ENCODE measurements around the gene WWOX.

WWOX gene

DNA sequence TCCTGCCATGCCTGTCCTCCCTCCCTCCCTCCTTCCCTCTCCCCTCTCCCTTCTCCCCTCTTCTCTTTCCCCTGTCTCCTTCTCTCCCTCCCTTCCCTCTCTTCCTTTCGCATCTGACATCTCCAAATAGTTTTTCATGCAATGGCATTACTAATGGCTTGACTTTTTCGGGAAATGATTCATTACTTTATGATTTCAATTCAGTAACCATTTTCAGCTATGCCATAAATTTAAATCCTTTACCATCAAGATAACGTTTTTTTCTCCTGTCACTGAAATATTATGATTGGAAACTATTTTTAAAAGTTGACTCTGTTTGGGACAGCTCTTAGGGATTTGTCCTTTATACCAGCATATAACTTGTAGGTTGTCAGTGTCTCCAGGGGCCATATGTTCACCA, 201.0 kb downstream of the WWOX start:
- TF ChIP-seq CTCF (IDR thresholded peaks at IDR 0.05; ENCODE audit: insufficient read depth, low read depth, low read length, missing control alignments) = no peak
- no peak for DNase-seq (ENCODE audit: low read depth)
- H3K4me3 ChIP-seq (ENCODE audit: low read length) = no peak overlapping the region

GRCh38 chr16:78303946-78304345, 204.5 kb downstream of the WWOX start:
- H3K4me3 ChIP-seq (ENCODE audit: low read length) = no peak overlapping the region
- no peak for DNase-seq (ENCODE audit: low read depth)
- no peak for TF ChIP-seq CTCF (IDR thresholded peaks at IDR 0.05; ENCODE audit: insufficient read depth, low read depth, low read length, missing control alignments)

- TF ChIP-seq CTCF (IDR thresholded peaks at IDR 0.05; ENCODE audit: insufficient read depth, low read depth, low read length, missing control alignments) = no peak
- no peak overlapping the region for H3K4me3 ChIP-seq (ENCODE audit: low read length)
- no peak for DNase-seq (ENCODE audit: low read depth)
Observed at GRCh38 chr16:78306361-78306760, 206.9 kb downstream of the WWOX start.

DNA sequence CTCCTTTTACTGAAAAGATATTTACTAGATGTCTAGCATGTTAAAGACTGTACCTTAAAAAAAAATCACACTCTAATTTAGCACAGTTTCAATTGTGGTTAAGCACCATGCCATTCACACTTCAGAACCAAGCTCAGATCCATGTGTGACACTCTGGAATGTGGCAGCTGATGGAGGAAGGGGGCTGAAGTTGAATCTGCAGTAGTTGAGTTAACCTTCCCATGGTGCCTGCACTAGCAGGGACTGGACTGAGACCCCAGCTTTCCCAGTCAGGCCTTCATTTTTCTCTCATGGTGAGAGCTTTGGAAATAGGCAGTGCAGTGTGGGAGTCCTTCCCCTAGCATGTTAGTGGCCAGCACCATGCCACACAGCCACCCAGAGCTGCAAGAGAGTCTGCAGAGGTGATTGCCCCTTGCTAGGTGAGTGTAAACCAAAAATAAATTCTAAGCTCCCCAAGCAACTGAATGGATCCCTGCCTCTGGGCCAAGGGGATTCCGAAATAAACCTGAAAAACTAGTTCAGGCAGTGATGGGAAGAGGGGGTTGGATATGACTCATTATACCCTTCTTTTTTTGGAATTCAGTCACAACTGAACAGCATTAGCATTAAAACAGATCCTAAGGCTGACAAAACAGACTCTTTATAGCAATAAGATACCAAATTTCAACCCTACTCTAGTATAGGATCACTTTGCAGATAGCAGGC, 208.5 kb downstream of the WWOX start:
- no peak overlapping the region for H3K4me3 ChIP-seq (ENCODE audit: low read length)
- DNase-seq (ENCODE audit: low read depth) = no peak
- TF ChIP-seq CTCF (IDR thresholded peaks at IDR 0.05; ENCODE audit: insufficient read depth, low read depth, low read length, missing control alignments) = no peak

DNA sequence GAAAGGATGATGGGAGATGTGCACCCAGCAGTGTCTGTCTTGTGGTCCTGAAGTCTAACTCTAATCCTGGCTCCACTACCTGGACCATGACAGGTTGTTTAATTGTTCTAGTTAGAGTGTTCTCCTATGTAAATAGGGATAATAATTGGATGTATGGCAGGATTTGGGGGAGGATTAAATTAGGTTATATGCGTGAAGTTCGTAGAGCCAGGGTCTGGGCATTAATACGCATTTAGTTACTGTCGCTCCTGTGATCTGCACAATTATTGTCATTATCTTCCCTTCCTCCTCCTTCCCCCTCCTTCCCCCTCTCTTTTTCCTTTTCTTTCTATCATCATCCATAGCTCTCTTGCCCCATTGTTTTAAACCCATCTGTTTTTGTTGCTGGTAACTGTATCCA, 210.3 kb downstream of the WWOX start:
- no peak overlapping the region for H3K4me3 ChIP-seq (ENCODE audit: low read length)
- no peak for TF ChIP-seq CTCF (IDR thresholded peaks at IDR 0.05; ENCODE audit: insufficient read depth, low read depth, low read length, missing control alignments)
- no peak for DNase-seq (ENCODE audit: low read depth)

DNA sequence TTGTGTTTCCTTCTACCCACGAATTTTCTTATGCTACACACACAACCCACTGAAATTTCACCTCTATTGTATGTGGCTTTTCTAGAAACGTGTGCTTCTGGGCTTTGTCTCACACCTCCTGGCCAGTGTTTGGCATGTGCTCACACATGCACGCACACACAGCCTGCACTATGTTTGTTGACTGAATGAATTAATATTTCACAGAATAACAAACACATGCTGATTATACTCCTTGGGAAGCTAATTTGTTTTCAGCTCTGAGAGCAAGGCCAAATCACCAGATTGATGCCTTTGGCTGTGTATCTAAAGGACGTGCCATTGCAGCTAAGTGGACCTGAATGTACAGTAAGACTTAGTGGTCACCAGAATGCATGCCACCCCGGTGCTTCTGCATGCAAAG, 210.7 kb downstream of the WWOX start:
- no peak for DNase-seq (ENCODE audit: low read depth)
- no peak for TF ChIP-seq CTCF (IDR thresholded peaks at IDR 0.05; ENCODE audit: insufficient read depth, low read depth, low read length, missing control alignments)

DNA sequence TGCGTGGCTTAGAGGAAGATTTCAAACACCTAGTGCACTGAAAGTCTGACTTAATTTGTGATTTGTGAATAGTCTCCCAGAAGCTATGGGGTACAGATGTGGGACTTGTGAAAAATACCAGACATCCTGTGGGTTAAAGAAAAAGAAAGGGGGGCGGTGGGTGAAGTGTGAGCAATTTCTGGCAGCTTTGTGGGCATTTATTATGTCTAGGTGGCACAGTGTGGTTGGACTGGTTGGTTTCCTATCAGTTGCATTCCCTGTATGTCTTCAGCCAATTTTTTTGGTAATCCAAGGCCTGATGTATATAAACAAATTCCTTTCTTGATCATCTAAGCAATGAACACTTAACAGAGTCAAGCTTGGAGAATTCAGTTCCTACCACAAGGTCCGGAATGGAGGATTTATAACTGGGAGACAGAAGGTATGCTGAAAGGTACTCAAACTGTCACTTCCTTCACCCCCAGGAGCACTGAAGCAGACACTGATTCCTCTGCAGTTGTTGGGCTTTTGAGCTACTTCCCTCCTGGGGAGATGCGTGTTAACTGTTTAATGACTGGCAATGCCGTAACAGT, 211.6 kb downstream of the WWOX start:
- TF ChIP-seq CTCF (IDR thresholded peaks at IDR 0.05; ENCODE audit: insufficient read depth, low read depth, low read length, missing control alignments) = no peak
- no peak for DNase-seq (ENCODE audit: low read depth)
- no peak overlapping the region for H3K4me3 ChIP-seq (ENCODE audit: low read length)

More for the DNA sequence above, 210.7 kb downstream of the WWOX start:
- H3K4me3 ChIP-seq (ENCODE audit: low read length) = no peak overlapping the region

All from epithelial cell of esophagus (primary cell).